Fibroblast of gingiva (primary cell): ENCODE data around the gene KLKB1.

Source experiments
- DNase-seq: peaks from one replicate; pipeline ENCODE4 v3.0.0-alpha.2; 2011; ENCODE audit warnings: low read depth

Gene KLKB1

GRCh38 chr4:186227221-186227620, at the start of gene KLKB1:
KLKB1 (plus strand) TSS chr4:186227507; CDS start chr4:186228196, 689 bp downstream.
- no peak for DNase-seq

- no peak for DNase-seq
Measured at GRCh38 chr4:186188107-186188506, 39.2 kb upstream of the KLKB1 start.

GRCh38 chr4:186189656-186190055, 37.7 kb upstream of the KLKB1 start:
- DNase-seq, result no peak

- DNase-seq, result no peak
Measured at GRCh38 chr4:186190581-186191199, 36.6 kb upstream of the KLKB1 start.

- DNase-seq, result peak; percentile 85
Measured at GRCh38 chr4:186191200-186192065, 35.9 kb upstream of the KLKB1 start, which contains the start of gene CYP4V2. CYP4V2 (plus strand) TSS chr4:186191567; CDS start chr4:186191824, 257 bp downstream.

- DNase-seq, result peak; percentile 27
Measured at GRCh38 chr4:186192066-186192612, 35.2 kb upstream of the KLKB1 start.

GRCh38 chr4:186193851-186194250, 33.5 kb upstream of the KLKB1 start:
- DNase-seq, result no peak

- DNase-seq, result no peak
Measured at GRCh38 chr4:186196063-186196462, 31.2 kb upstream of the KLKB1 start.

GRCh38 chr4:186200516-186200915, 26.8 kb upstream of the KLKB1 start:
- DNase-seq, result no peak

GRCh38 chr4:186201010-186201409, 26.3 kb upstream of the KLKB1 start:
- no peak for DNase-seq

- DNase-seq, result no peak
Measured at GRCh38 chr4:186201535-186202230, 25.6 kb upstream of the KLKB1 start.

GRCh38 chr4:186202490-186203140, 24.7 kb upstream of the KLKB1 start:
- DNase-seq, result no peak

GRCh38 chr4:186203406-186203805, 23.9 kb upstream of the KLKB1 start:
- DNase-seq, result no peak

GRCh38 chr4:186204103-186204559, 23.2 kb upstream of the KLKB1 start:
- peak; percentile 67 for DNase-seq

GRCh38 chr4:186204686-186205085, 22.6 kb upstream of the KLKB1 start:
- no peak for DNase-seq

- DNase-seq, result no peak
Measured at GRCh38 chr4:186205156-186205555, 22.2 kb upstream of the KLKB1 start.

GRCh38 chr4:186216465-186217024, 10.8 kb upstream of the KLKB1 start:
- no peak for DNase-seq

GRCh38 chr4:186217733-186218293, 9.5 kb upstream of the KLKB1 start:
- no peak for DNase-seq

GRCh38 chr4:186221624-186222023, 5.7 kb upstream of the KLKB1 start:
- no peak for DNase-seq

GRCh38 chr4:186225848-186226247, 1.5 kb upstream of the KLKB1 start:
- DNase-seq, result no peak
